Neural cell (in vitro differentiated cells): Measurements from ENCODE around the gene OR1D2. TPM values are rescaled to one million over a fixed set of nuclear protein-coding genes. Genes with fewer than 3 reads are reported as not detected.
"Not testable (repeated sequence)": the region's sequence is repeated elsewhere in the genome, so short reads cannot be mapped to it uniquely, and the experiment has no call there.

Experiments
- H2AFZ ChIP-seq: fragments of 200-600, 300-800 bp; sonication (generic), shearing (Covaris generic); 2 replicates; pipeline ENCODE4 v1.6.0; 2014; ENCODE audit warnings: low read depth, mild to moderate bottlenecking, antibody characterized with exemption, low read length, moderate library complexity
- H3F3A ChIP-seq: fragments of 200-600 bp; shearing (Covaris generic); 2 replicates; pipeline ENCODE4 v1.6.1; 2016; ENCODE audit warnings: mild to moderate bottlenecking, moderate library complexity, mixed read lengths, antibody characterized with exemption, low read length; ENCODE audit not compliant: insufficient read depth, poor library complexity, severe bottlenecking
- H3K27ac ChIP-seq: fragments of 200-600, 300-800 bp; sonication (generic), shearing (Covaris generic); 2 replicates; pipeline ENCODE4 v1.5.1; 2014; ENCODE audit warnings: mild to moderate bottlenecking, low read length, moderate library complexity
- H3K27me3 ChIP-seq: fragments of 300-800, 200-600 bp; sonication (generic), shearing (Covaris generic); 2 replicates; pipeline ENCODE4 v1.6.0; 2014; ENCODE audit warnings: mild to moderate bottlenecking, low read depth, low read length, moderate library complexity; ENCODE audit not compliant: insufficient read depth
- H3K36me3 ChIP-seq: fragments of 300-800, 200-600 bp; sonication (generic), shearing (Covaris generic); 2 replicates; pipeline ENCODE4 v1.5.1; 2014; ENCODE audit warnings: mild to moderate bottlenecking, antibody characterized with exemption, low read length, moderate library complexity; ENCODE audit not compliant: insufficient read depth
- H3K4me2 ChIP-seq: fragments of 300-800, 200-600 bp; sonication (generic), shearing (Covaris generic); 2 replicates; pipeline ENCODE4 v1.6.0; 2014; ENCODE audit warnings: mild to moderate bottlenecking, low read length
- H3K4me3 ChIP-seq: fragments of 300-800, 200-600 bp; sonication (generic), shearing (Covaris generic); 2 replicates; pipeline ENCODE4 v1.5.1; 2014; ENCODE audit warnings: mild to moderate bottlenecking, low read length, moderate library complexity
- H3K79me2 ChIP-seq: fragments of 200-600 bp; shearing (Covaris generic); replicated peaks from 2 replicates; pipeline ENCODE4 v1.6.0; 2014; ENCODE audit warnings: mild to moderate bottlenecking, low read length, moderate library complexity; ENCODE audit not compliant: insufficient read depth
- H3K9ac ChIP-seq: fragments of 300-800, 200-600 bp; sonication (generic), shearing (Covaris generic); 2 replicates; pipeline ENCODE4 v1.6.1; 2016; ENCODE audit warnings: mild to moderate bottlenecking, low read length, mixed read lengths
- H3K9me2 ChIP-seq: fragments of 200-600 bp; shearing (Covaris generic); 2 replicates; pipeline ENCODE4 v1.6.1; 2016; ENCODE audit warnings: mild to moderate bottlenecking, low read length, mixed read lengths; ENCODE audit not compliant: insufficient read depth
- H3K9me3 ChIP-seq: fragments of 200-600, 300-800 bp; sonication (generic), shearing (Covaris generic); 2 replicates; pipeline ENCODE4 v1.6.1; 2016; ENCODE audit warnings: mild to moderate bottlenecking, mixed run types, low read length, moderate library complexity, mixed read lengths
- H4K20me1 ChIP-seq: fragments of 200-600 bp; shearing (Covaris generic); 2 replicates; pipeline ENCODE4 v1.6.1; 2016; ENCODE audit warnings: mild to moderate bottlenecking, mixed run types; ENCODE audit not compliant: insufficient read depth
- polyA plus RNA-seq: library from polyadenylated mRNA; depleted of rRNA; stranded (reverse); fragments of >200 nt; gene quantifications from 2 replicates; pipeline ENCODE4 v1.2.3, GENCODE V29; 2014

OR1D2 gene
- polyA plus RNA-seq, 1 donor from 2014 or later: not detected

GRCh38 chr17:3073850-3074249 lies 30.4 kb downstream of the OR1D2 start:
- not testable (repeated sequence) for H3K9me3 ChIP-seq, H4K20me1 ChIP-seq, H2AFZ ChIP-seq, H3K9me2 ChIP-seq, H3K36me3 ChIP-seq, H3K79me2 ChIP-seq, H3F3A ChIP-seq, H3K4me2 ChIP-seq, H3K9ac ChIP-seq, H3K27me3 ChIP-seq, H3K27ac ChIP-seq, H3K4me3 ChIP-seq

GRCh38 chr17:3065192-3065591 lies 39.0 kb downstream of the OR1D2 start:
- H3K9ac ChIP-seq, H3K4me2 ChIP-seq: not testable (repeated sequence)

GRCh38 chr17:3063507-3063906 lies 40.7 kb downstream of the OR1D2 start, which contains the start of gene OR1D5:
TSS of gene OR1D5 (minus strand) at chr17:3063607. CDS start at chr17:3063607, 0 bp downstream.
- H3K27ac ChIP-seq, H3F3A ChIP-seq, H4K20me1 ChIP-seq, H3K4me2 ChIP-seq, H3K79me2 ChIP-seq, H3K4me3 ChIP-seq, H3K9me3 ChIP-seq, H3K27me3 ChIP-seq, H3K9me2 ChIP-seq, H3K36me3 ChIP-seq, H2AFZ ChIP-seq, H3K9ac ChIP-seq: not testable (repeated sequence)

More at GRCh38 chr17:3065192-3065591, 39.0 kb downstream of the OR1D2 start:
- H3K27me3 ChIP-seq, H3K4me3 ChIP-seq, H3K27ac ChIP-seq, H3K9me3 ChIP-seq, H3K79me2 ChIP-seq, H3F3A ChIP-seq, H3K36me3 ChIP-seq, H3K9me2 ChIP-seq, H2AFZ ChIP-seq, H4K20me1 ChIP-seq: not testable (repeated sequence)

- H3K4me2 ChIP-seq, H3K79me2 ChIP-seq, H4K20me1 ChIP-seq, H3F3A ChIP-seq, H2AFZ ChIP-seq, H3K9me2 ChIP-seq, H3K36me3 ChIP-seq, H3K4me3 ChIP-seq, H3K9me3 ChIP-seq, H3K9ac ChIP-seq, H3K27me3 ChIP-seq, H3K27ac ChIP-seq: not testable (repeated sequence)
Observed at GRCh38 chr17:3062824-3063377, 41.3 kb downstream of the OR1D2 start.

GRCh38 chr17:3054868-3055267 lies 49.4 kb downstream of the OR1D2 start:
- not testable (repeated sequence) for H3K4me2 ChIP-seq, H3K4me3 ChIP-seq, H3K9ac ChIP-seq, H2AFZ ChIP-seq, H3K79me2 ChIP-seq, H3K27me3 ChIP-seq, H3F3A ChIP-seq, H3K36me3 ChIP-seq, H3K9me3 ChIP-seq, H3K27ac ChIP-seq, H3K9me2 ChIP-seq, H4K20me1 ChIP-seq
